Central memory CD4-positive, alpha-beta T cell (primary cell): ENCODE measurements around the gene FSTL4.
A peak's percentile ranks its signal among the peaks of the same experiment; 100 is the strongest.

Source experiments
- DNase-seq: peaks from one replicate; pipeline ENCODE4 v3.0.0; 2022

FSTL4 gene

GRCh38 chr5:133202066-133202665 is 410.2 kb downstream of the FSTL4 start:
- no peak for DNase-seq

- DNase-seq: no peak
These were observed 411.0 kb downstream of the FSTL4 start for GRCh38 chr5:133201310-133201709.

- DNase-seq: no peak
These were observed 412.1 kb downstream of the FSTL4 start for GRCh38 chr5:133200256-133200655.

GRCh38 chr5:133199417-133200178 is 412.7 kb downstream of the FSTL4 start:
- no peak for DNase-seq

GRCh38 chr5:133198511-133198910 is 413.8 kb downstream of the FSTL4 start:
- DNase-seq: no peak

- DNase-seq: no peak
These were observed 415.8 kb downstream of the FSTL4 start for GRCh38 chr5:133196441-133197085.

GRCh38 chr5:133195250-133195649 is 417.1 kb downstream of the FSTL4 start:
- no peak for DNase-seq

- DNase-seq: no peak
These were observed 418.5 kb downstream of the FSTL4 start for GRCh38 chr5:133193794-133194193.

- DNase-seq: no peak
These were observed 419.6 kb downstream of the FSTL4 start for GRCh38 chr5:133192716-133193115.

GRCh38 chr5:133189881-133190280 is 422.5 kb downstream of the FSTL4 start:
- DNase-seq: no peak

- no peak for DNase-seq
These were observed 432.9 kb downstream of the FSTL4 start for GRCh38 chr5:133179405-133179804.

- DNase-seq: peak; percentile 88
These were observed 441.5 kb downstream of the FSTL4 start for GRCh38 chr5:133170756-133171387.

GRCh38 chr5:133164759-133165158 is 447.6 kb downstream of the FSTL4 start:
- no peak for DNase-seq

GRCh38 chr5:133163839-133164238 is 448.5 kb downstream of the FSTL4 start:
- DNase-seq: no peak

- DNase-seq: no peak
These were observed 452.8 kb downstream of the FSTL4 start for GRCh38 chr5:133159543-133159942.

- no peak for DNase-seq
These were observed 456.9 kb downstream of the FSTL4 start for GRCh38 chr5:133155326-133155969.

- no peak for DNase-seq
These were observed 457.9 kb downstream of the FSTL4 start for GRCh38 chr5:133154274-133155075.

- DNase-seq: no peak
These were observed 461.3 kb downstream of the FSTL4 start for GRCh38 chr5:133150909-133151544.

- DNase-seq: no peak
These were observed 463.0 kb downstream of the FSTL4 start for GRCh38 chr5:133149345-133149744.

- no peak for DNase-seq
These were observed 464.4 kb downstream of the FSTL4 start for GRCh38 chr5:133147815-133148567.

GRCh38 chr5:133147411-133147810 is 464.9 kb downstream of the FSTL4 start:
- no peak for DNase-seq
